AG09309 (cell line): ENCODE results near the gene NAV2.

ENCODE experiments used
- DNase-seq: peaks from one replicate; pipeline ENCODE4 v3.0.0-alpha.2; 2010; ENCODE audit warnings: low read depth
- H3K4me3 ChIP-seq: 2 replicates; pipeline ENCODE4 v1.5.1; 2011; ENCODE audit warnings: mild to moderate bottlenecking, low read depth, low read length, moderate library complexity; ENCODE audit not compliant: control insufficient read depth
- TF ChIP-seq, protein P1 (sequence below): IDR thresholded peaks from 2 replicates; pipeline ENCODE4 v1.5.1; 2011; ENCODE audit warnings: mild to moderate bottlenecking, low read depth, low read length, inconsistent platforms; ENCODE audit not compliant: insufficient read depth, control insufficient read depth; ENCODE audit errors: missing control alignments

Gene NAV2

DNA sequence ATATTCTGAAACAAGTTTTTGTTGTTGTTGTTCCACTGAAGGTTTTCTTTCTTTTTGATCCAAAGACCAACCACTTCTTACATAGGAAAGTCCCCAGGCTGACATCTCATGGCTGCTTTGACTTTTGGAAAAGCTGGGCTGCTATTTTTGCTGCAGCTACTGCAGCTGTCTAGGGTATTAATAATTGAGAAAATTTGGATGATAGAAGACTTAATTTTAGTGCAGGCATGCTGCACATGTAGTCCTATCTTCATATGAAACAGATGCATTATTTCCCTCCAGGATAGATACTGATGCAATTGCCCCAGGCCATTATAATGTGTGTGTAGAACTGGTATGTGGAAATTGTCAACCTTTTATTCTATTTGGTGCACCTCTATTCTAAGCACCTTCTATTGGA, 131.4 kb downstream of the NAV2 start:
- no peak overlapping the region for H3K4me3 ChIP-seq
- TF ChIP-seq, protein P1, sequence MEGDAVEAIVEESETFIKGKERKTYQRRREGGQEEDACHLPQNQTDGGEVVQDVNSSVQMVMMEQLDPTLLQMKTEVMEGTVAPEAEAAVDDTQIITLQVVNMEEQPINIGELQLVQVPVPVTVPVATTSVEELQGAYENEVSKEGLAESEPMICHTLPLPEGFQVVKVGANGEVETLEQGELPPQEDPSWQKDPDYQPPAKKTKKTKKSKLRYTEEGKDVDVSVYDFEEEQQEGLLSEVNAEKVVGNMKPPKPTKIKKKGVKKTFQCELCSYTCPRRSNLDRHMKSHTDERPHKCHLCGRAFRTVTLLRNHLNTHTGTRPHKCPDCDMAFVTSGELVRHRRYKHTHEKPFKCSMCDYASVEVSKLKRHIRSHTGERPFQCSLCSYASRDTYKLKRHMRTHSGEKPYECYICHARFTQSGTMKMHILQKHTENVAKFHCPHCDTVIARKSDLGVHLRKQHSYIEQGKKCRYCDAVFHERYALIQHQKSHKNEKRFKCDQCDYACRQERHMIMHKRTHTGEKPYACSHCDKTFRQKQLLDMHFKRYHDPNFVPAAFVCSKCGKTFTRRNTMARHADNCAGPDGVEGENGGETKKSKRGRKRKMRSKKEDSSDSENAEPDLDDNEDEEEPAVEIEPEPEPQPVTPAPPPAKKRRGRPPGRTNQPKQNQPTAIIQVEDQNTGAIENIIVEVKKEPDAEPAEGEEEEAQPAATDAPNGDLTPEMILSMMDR: no peak
- DNase-seq: no peak

DNA sequence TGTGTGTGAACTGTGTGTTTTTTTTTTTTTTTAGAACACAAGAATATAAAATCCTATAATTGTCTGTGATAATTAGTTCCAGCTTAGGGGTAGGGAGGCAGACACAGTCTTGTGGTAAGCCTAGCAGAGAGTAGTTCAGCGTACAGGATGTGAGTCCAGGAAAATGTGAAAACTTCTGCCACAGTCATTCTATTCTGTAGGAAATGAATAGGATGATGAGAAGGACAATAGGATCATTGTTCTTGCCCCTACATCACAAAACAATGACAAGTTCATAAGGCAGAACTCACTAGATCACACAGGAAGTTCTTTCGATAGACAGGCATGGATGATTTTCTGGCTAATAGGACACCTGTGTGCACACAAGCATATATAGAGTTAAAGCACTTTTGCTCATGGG, 132.2 kb downstream of the NAV2 start:
- no peak overlapping the region for H3K4me3 ChIP-seq
- TF ChIP-seq, protein P1: no peak
- no peak for DNase-seq

DNA sequence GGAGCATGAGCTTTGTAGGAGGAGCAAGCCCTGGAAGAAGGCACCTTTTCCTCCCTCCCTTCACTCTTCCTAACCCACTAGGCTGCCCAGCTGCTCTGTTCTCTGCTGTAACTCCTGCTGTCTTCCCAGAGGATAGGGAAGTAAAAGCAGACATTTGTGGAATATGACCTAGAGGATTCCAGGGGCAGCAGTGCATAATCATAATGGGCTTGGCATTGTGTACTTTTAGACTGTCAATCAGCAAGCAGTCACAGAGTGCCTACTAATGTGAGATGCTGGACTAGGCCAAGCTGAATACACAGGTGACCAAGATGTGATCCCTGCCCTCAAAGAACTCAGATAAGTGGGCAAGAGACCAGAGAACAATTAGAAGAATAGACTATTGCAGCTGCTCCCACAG, 133.0 kb downstream of the NAV2 start:
- TF ChIP-seq, protein P1: no peak
- DNase-seq: no peak
- no peak overlapping the region for H3K4me3 ChIP-seq

DNA sequence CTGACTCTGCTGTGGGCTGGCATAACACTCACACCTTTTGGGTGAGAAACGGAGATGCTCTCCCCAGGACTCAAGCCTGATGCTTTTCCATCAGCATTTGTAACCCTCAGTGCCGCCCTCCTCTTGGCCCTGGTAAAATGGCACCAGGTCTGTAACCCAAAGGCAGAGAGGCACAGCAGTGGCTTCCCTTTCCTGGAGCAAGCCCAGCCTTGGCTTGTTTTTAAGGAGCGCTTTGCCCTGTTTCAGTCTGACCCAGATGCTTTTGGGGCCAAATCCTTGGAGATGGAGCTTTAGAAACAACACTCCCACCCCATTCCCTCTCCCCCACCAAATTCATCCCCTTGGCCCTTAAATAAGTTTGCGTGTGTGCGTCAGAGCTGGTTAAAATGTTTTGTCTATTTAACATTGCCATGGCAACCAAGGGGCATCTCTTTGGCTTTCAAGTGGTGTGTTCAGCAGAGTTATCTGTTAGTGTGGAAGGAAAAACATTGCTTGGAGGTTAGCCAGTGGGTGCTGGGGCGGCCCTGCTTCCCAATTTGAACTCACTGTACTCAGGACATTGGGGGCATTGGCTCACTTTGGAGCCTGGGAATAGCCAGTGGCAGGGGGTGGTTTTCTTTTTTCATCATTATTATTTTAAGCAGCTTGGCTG, 134.1 kb downstream of the NAV2 start:
- no peak for DNase-seq
- no peak overlapping the region for H3K4me3 ChIP-seq
- TF ChIP-seq, protein P1: no peak

DNA sequence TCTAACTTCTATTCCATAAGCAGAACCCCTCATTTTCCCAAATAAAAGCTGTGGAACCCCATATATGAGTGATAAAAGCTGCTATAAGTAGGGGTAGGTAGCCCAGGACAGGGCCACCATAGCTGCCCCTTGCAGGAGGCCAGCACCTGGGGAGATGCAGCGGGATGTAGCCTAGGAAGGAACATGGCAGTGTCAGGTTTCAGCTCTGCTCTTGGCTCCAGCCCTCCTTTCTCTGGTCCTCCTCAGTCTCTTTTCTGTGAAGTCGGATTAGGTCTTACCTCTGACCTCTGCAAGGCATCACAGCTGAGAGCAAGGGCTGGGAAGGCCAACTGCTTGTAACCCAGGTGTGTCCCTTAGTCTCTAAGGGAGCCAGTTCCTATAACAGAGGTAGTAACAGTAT, 135.6 kb downstream of the NAV2 start:
- TF ChIP-seq, protein P1: no peak
- H3K4me3 ChIP-seq: no peak overlapping the region
- no peak for DNase-seq

DNA sequence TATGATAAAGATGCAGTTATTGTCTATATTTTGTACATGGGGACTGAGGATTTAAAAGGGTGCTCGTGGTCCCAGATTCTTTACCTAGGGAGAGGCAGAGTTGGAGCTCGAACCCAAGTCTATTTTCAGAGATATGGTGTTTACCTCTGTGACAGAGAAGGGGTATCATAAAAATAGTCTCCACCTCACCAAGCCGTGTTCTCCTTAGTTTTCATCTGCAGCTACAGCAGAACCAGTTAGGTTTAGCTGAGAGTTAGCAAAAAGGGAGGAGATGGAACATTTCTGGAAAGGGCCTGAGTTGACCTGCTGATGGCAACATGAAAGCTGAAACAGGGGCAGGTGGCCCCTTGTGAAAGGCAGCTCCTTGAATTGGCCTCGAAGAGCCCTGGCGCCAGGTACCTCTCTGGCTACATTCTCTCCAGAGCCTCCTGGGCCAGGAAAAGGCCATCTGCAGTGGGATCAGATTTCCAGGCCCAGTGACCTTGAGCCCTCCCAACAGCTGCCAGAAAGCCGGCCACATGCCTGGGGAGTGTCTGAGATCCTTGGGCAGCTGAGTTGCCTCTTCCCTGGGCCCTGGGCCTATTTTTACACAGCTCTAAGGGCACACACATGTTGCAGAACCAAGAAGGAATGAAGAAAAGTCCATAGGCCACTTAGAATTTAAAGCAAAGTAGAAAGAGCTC, 136.6 kb downstream of the NAV2 start:
- no peak for DNase-seq
- TF ChIP-seq, protein P1: no peak
- H3K4me3 ChIP-seq: no peak overlapping the region
